IPS-20b (cell line): Measurements from ENCODE around the gene PTGES.

ENCODE experiments used
- H3K27ac ChIP-seq: one replicate; pipeline ENCODE4 v1.5.1; 2013; ENCODE audit warnings: low read length
- H3K27me3 ChIP-seq: 2 replicates; pipeline ENCODE4 v1.6.1; 2013; ENCODE audit warnings: mild to moderate bottlenecking, low read length, inconsistent platforms; ENCODE audit not compliant: insufficient read depth
- H3K36me3 ChIP-seq: 2 replicates; pipeline ENCODE4 v1.6.1; 2013; ENCODE audit warnings: low read depth, mild to moderate bottlenecking, inconsistent platforms, low read length, moderate library complexity; ENCODE audit not compliant: insufficient read depth
- H3K4me1 ChIP-seq: 2 replicates; pipeline ENCODE4 v1.6.1; 2013; ENCODE audit warnings: mild to moderate bottlenecking, control low read depth, inconsistent platforms, low read length, moderate library complexity; ENCODE audit not compliant: insufficient read depth
- H3K4me3 ChIP-seq: 2 replicates; pipeline ENCODE4 v1.5.1; 2013; ENCODE audit warnings: mild to moderate bottlenecking, low read length, inconsistent platforms
- H3K9ac ChIP-seq: 2 replicates; pipeline ENCODE4 v1.6.1; 2013; ENCODE audit warnings: low read depth, mild to moderate bottlenecking, inconsistent platforms, low read length, moderate library complexity
- H3K9me3 ChIP-seq: 2 replicates; pipeline ENCODE4 v1.6.1; 2013; ENCODE audit warnings: mild to moderate bottlenecking, low read depth, low read length, inconsistent platforms; ENCODE audit not compliant: insufficient read depth

The PTGES gene

GRCh38 chr9:129737479-129738274, 15.2 kb downstream of the PTGES start:
- no peak overlapping the region for H3K27ac ChIP-seq

DNA sequence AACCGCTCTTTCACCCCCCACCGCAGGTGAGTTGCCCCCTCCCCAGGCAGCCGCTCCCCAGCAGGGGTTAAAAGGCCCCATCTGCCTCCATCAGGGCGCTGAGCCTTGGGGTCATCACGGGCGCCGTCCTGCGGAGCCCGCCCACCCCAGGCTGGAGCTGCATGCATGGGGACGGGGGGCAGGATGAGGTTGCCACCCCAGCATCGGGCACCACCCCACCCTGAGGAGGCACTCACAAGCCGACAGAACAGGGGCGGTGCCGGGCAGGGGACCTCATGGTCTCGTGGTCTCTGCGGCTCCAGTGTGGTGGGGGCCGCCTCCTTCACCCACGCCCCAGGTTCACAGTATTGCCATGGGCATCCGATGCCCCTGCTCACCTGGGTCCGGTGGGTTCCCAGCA, 16.5 kb downstream of the PTGES start:
- no peaks in the 10 kb centered on the region for H3K36me3 ChIP-seq
- no peaks in the 10 kb centered on the region for H3K9me3 ChIP-seq
- no peak overlapping the region for H3K27ac ChIP-seq
- H3K4me3 ChIP-seq = no peak overlapping the region
- peaks cover 17% of the 10 kb centered on the region; the same call in 1 of the 2 replicates for H3K27me3 ChIP-seq
- H3K4me1 ChIP-seq = no peaks in the 10 kb centered on the region
- H3K9ac ChIP-seq = no peak overlapping the region

More at GRCh38 chr9:129737479-129738274, 15.2 kb downstream of the PTGES start:
- peak overlapping the region; percentile 63; the same call in 1 of the 2 replicates for H3K9ac ChIP-seq
- H3K4me3 ChIP-seq = peak overlapping the region; percentile 75
- no peaks in the 10 kb centered on the region for H3K36me3 ChIP-seq
- H3K9me3 ChIP-seq = no peaks in the 10 kb centered on the region
- H3K27me3 ChIP-seq = peaks cover 17% of the 10 kb centered on the region; the same call in 1 of the 2 replicates
- no peaks in the 10 kb centered on the region for H3K4me1 ChIP-seq

GRCh38 chr9:129735546-129735945, 17.3 kb downstream of the PTGES start:
- H3K9me3 ChIP-seq = no peaks in the 10 kb centered on the region
- no peak overlapping the region for H3K4me3 ChIP-seq
- H3K9ac ChIP-seq = no peak overlapping the region
- no peaks in the 10 kb centered on the region for H3K4me1 ChIP-seq
- no peaks in the 10 kb centered on the region for H3K36me3 ChIP-seq
- H3K27ac ChIP-seq = no peak overlapping the region
- peaks cover 17% of the 10 kb centered on the region; the same call in 1 of the 2 replicates for H3K27me3 ChIP-seq

DNA sequence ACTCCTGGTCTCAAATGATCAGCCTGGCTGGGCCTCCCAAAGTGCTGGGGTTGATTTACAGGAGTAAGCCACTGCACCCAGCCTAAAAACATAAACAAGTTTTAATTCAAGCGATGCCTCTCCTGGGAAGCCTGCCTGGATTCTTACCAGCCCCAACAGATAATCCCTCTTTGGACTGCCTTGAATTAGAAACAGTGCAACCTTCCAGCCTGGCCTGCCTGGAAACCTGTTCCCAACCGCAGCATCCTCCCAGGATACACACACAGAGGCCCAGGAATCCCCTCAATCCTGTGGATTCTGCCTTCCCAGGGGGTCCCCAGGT, 19.2 kb downstream of the PTGES start:
- Histone ChIP-seq H3K9ac (no peak overlapping the region), H3K36me3 (no peaks in the 10 kb centered on the region), H3K4me1 (no peaks in the 10 kb centered on the region), H3K27me3 (peaks cover 9% of the 10 kb centered on the region; the same call in 1 of the 2 replicates), H3K9me3 (no peaks in the 10 kb centered on the region), H3K27ac (no peak overlapping the region), H3K4me3 (no peak overlapping the region)

GRCh38 chr9:129732946-129733631, 19.8 kb downstream of the PTGES start:
- H3K4me1 ChIP-seq = no peaks in the 10 kb centered on the region
- no peak overlapping the region for H3K9ac ChIP-seq
- H3K9me3 ChIP-seq = no peaks in the 10 kb centered on the region
- H3K27ac ChIP-seq = no peak overlapping the region
- peaks cover 4% of the 10 kb centered on the region; the same call in 1 of the 2 replicates for H3K27me3 ChIP-seq
- no peaks in the 10 kb centered on the region for H3K36me3 ChIP-seq
- no peak overlapping the region for H3K4me3 ChIP-seq

- no peak overlapping the region for H3K9ac ChIP-seq
- no peak overlapping the region for H3K27ac ChIP-seq
These were observed 20.7 kb downstream of the PTGES start for GRCh38 chr9:129732100-129732499.

GRCh38 chr9:129731477-129732085, 21.3 kb downstream of the PTGES start:
- H3K27me3 ChIP-seq = no peaks in the 10 kb centered on the region
- no peaks in the 10 kb centered on the region for H3K36me3 ChIP-seq

More at GRCh38 chr9:129732100-129732499, 20.7 kb downstream of the PTGES start:
- H3K9me3 ChIP-seq = no peaks in the 10 kb centered on the region
- no peaks in the 10 kb centered on the region for H3K4me1 ChIP-seq
- no peaks in the 10 kb centered on the region for H3K36me3 ChIP-seq
- no peak overlapping the region for H3K4me3 ChIP-seq
- H3K27me3 ChIP-seq = peaks cover 2% of the 10 kb centered on the region; the same call in 1 of the 2 replicates

GRCh38 chr9:129728744-129729143, 24.1 kb downstream of the PTGES start:
- H3K4me1 ChIP-seq = no peaks in the 10 kb centered on the region
- H3K9me3 ChIP-seq = no peaks in the 10 kb centered on the region
- H3K9ac ChIP-seq = no peak overlapping the region
- no peaks in the 10 kb centered on the region for H3K27me3 ChIP-seq
- no peak overlapping the region for H3K4me3 ChIP-seq
- no peaks in the 10 kb centered on the region for H3K36me3 ChIP-seq
- H3K27ac ChIP-seq = no peak overlapping the region

More at GRCh38 chr9:129731477-129732085, 21.3 kb downstream of the PTGES start:
- Histone ChIP-seq H3K9ac (no peak overlapping the region), H3K27ac (no peak overlapping the region), H3K4me3 (no peak overlapping the region), H3K9me3 (no peaks in the 10 kb centered on the region), H3K4me1 (no peaks in the 10 kb centered on the region)

DNA sequence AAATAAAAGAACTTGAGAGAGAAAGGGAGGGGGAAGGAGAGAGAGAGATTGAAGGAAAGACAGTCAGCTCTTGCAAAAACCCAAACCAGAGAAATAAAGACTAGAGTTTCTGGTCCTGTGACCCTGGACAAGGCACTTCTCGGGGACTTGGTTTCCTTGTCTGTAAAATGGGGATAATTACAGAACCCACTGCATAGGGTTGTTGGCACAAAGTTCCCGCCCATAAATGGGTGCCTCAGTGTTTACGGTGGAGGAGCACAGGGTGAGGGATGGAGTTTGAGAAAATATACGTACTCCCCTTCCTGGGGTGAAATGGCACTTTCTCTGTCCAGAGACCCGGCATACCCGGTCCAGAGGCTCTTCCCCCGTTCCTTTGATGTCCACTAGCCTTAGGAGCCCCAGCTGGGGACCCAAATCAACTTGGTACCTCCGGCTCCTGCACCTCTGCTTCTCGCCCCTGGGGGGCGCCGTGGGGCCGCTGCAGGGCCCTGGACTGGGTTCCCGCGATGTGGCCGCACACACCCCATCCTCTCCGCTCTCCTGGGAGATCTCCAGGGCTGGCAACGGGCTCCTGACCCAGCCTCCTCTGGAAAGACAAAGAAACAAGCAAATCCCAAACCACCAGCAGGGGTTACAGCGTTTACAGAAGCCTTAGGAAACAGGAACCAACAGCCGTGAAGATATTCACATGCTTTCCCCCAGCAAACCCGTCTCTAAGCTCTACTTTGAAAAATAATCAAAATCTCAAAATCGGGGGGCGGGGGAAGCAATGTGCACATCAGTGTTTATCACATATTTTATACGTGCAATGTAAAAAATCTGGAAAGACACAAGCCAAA, 26.3 kb downstream of the PTGES start:
- no peaks in the 10 kb centered on the region for H3K4me1 ChIP-seq
- H3K36me3 ChIP-seq = no peaks in the 10 kb centered on the region
- no peak overlapping the region for H3K4me3 ChIP-seq
- H3K9ac ChIP-seq = no peak overlapping the region
- no peaks in the 10 kb centered on the region for H3K27me3 ChIP-seq
- no peak overlapping the region for H3K27ac ChIP-seq
- no peaks in the 10 kb centered on the region for H3K9me3 ChIP-seq

GRCh38 chr9:129725795-129726251, 27.0 kb downstream of the PTGES start:
- no peaks in the 10 kb centered on the region for H3K36me3 ChIP-seq
- H3K9me3 ChIP-seq = no peaks in the 10 kb centered on the region
- no peak overlapping the region for H3K9ac ChIP-seq
- no peaks in the 10 kb centered on the region for H3K27me3 ChIP-seq
- no peak overlapping the region for H3K4me3 ChIP-seq
- H3K4me1 ChIP-seq = no peaks in the 10 kb centered on the region
- no peak overlapping the region for H3K27ac ChIP-seq
